ENCODE results near the gene NACA. TPM values are rescaled to one million over a fixed set of nuclear protein-coding genes. Genes with fewer than 3 reads are reported as not detected.
"Not testable (repeated sequence)": the region's sequence is repeated elsewhere in the genome, so short reads cannot be mapped to it uniquely, and the experiment has no call there.

Gene NACA
- total RNA-seq, 2 experiments from 2014 or later = 1,441 to 1,479 TPM

DNA sequence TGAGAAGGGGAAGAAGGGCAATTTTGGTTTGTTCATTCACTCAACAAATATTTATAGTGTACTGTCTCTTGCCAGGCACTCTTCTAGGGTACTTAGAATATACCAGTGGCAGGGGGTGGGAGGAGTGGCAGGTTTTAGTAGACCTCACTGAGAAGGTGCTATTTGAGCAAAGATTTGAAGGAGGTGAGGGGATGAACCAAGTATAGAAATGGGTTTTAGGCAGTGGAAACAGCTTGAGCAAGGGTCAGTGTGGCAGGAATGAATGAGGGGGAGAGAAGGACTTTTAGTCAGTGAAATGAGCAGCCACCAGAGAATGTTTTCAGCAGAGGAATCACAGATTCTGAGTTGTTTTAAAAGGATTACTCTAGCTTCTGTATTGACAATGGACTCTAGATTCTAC lies 24.8 kb upstream of the NACA start:
- Histone ChIP-seq H3K9me3 (ENCODE audit: control insufficient read depth in 1 of 2, insufficient read depth in 1 of 2, low read length in 2 of 2) (no peaks in the 10 kb centered on the region), H3K4me1 (ENCODE audit: insufficient read depth, low read length) (peaks cover 10% of the 10 kb centered on the region), H3K4me3 (ENCODE audit: low read length) (no peak overlapping the region), H3K36me3 (ENCODE audit: insufficient read depth, low read length) (peaks cover 34% of the 10 kb centered on the region), H3K27me3 (ENCODE audit: control insufficient read depth in 1 of 2, insufficient read depth in 2 of 2, low read length in 2 of 2) (no peaks in the 10 kb centered on the region), H3K27ac (ENCODE audit: low read depth in 1 of 2, low read length in 2 of 2) (no peak overlapping the region)
- H3K4me3 Mint-ChIP-seq = peak overlapping the region; percentile 76
- POLR2A ChIA-PET = no interaction called here
- ATAC-seq (ENCODE audit: poor library complexity) = no peak
- TF ChIP-seq, protein P1, sequence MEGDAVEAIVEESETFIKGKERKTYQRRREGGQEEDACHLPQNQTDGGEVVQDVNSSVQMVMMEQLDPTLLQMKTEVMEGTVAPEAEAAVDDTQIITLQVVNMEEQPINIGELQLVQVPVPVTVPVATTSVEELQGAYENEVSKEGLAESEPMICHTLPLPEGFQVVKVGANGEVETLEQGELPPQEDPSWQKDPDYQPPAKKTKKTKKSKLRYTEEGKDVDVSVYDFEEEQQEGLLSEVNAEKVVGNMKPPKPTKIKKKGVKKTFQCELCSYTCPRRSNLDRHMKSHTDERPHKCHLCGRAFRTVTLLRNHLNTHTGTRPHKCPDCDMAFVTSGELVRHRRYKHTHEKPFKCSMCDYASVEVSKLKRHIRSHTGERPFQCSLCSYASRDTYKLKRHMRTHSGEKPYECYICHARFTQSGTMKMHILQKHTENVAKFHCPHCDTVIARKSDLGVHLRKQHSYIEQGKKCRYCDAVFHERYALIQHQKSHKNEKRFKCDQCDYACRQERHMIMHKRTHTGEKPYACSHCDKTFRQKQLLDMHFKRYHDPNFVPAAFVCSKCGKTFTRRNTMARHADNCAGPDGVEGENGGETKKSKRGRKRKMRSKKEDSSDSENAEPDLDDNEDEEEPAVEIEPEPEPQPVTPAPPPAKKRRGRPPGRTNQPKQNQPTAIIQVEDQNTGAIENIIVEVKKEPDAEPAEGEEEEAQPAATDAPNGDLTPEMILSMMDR (IDR thresholded peaks at IDR 0.05) = no peak
- H3K27me3 Mint-ChIP-seq = no peaks in the 10 kb centered on the region
- no peaks in the 10 kb centered on the region for H3K9me3 Mint-ChIP-seq
- DNase-seq = no peak
- intact Hi-C loops (cut with DNase I, micrococcal nuclease) = loop anchor here (2.0 to 5.0 kb wide), 2 partner anchors 23 to 377 kb away; partner anchors contain the start of gene LRP1 (in 1 of the 2)
- H3K4me1 Mint-ChIP-seq (ENCODE audit: low read depth) = peaks cover 33% of the 10 kb centered on the region
- peak overlapping the region; percentile 27 for H3K27ac Mint-ChIP-seq
- CTCF ChIA-PET = no interaction called here
- H3K36me3 Mint-ChIP-seq (ENCODE audit: low read depth) = peaks cover 68% of the 10 kb centered on the region

DNA sequence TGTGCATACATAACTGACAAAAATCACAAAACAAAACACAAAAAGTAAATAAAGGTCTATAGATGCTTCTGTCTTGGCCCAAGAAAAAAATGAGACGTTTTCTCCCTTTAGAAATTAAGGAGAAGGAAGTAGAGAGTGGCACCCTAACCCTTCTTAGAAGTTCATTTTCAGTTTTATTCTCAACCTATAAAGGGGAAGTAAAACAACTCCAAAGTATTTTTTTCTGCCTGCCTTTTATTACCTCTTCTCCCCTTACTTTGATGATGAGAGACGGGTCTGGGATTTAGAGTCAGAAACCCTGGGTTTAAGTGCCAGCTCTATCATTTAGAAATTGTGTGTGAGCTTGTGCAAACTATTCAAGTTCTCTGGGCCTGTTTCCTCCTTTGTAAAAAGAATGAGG lies 24.3 kb upstream of the NACA start:
- Mint-ChIP-seq H3K27ac (no peak overlapping the region), H3K27me3 (no peaks in the 10 kb centered on the region), H3K9me3 (no peaks in the 10 kb centered on the region), H3K4me1 (ENCODE audit: low read depth) (peaks cover 33% of the 10 kb centered on the region), H3K36me3 (ENCODE audit: low read depth) (peaks cover 72% of the 10 kb centered on the region), H3K4me3 (no peak overlapping the region)
- H3K4me3 ChIP-seq (ENCODE audit: low read length) = no peak overlapping the region
- H3K36me3 ChIP-seq (ENCODE audit: insufficient read depth, low read length) = peaks cover 38% of the 10 kb centered on the region
- H3K27ac ChIP-seq (ENCODE audit: low read depth in 1 of 2, low read length in 2 of 2) = no peak overlapping the region
- ChIA-PET POLR2A (no interaction called here), CTCF (no interaction called here)
- TF ChIP-seq, protein P1 (IDR thresholded peaks at IDR 0.05) = no peak
- intact Hi-C loops (cut with DNase I, micrococcal nuclease) = loop anchor here in 1 of 2 experiments (2.0 kb wide), 1 partner anchor 23 kb away; no protein-coding TSS in a partner anchor
- no peaks in the 10 kb centered on the region for H3K27me3 ChIP-seq (ENCODE audit: control insufficient read depth in 1 of 2, insufficient read depth in 2 of 2, low read length in 2 of 2)
- ATAC-seq (ENCODE audit: poor library complexity) = no peak
- no peak for DNase-seq
- H3K4me1 ChIP-seq (ENCODE audit: insufficient read depth, low read length) = peaks cover 10% of the 10 kb centered on the region
- no peaks in the 10 kb centered on the region for H3K9me3 ChIP-seq (ENCODE audit: control insufficient read depth in 1 of 2, insufficient read depth in 1 of 2, low read length in 2 of 2)

DNA sequence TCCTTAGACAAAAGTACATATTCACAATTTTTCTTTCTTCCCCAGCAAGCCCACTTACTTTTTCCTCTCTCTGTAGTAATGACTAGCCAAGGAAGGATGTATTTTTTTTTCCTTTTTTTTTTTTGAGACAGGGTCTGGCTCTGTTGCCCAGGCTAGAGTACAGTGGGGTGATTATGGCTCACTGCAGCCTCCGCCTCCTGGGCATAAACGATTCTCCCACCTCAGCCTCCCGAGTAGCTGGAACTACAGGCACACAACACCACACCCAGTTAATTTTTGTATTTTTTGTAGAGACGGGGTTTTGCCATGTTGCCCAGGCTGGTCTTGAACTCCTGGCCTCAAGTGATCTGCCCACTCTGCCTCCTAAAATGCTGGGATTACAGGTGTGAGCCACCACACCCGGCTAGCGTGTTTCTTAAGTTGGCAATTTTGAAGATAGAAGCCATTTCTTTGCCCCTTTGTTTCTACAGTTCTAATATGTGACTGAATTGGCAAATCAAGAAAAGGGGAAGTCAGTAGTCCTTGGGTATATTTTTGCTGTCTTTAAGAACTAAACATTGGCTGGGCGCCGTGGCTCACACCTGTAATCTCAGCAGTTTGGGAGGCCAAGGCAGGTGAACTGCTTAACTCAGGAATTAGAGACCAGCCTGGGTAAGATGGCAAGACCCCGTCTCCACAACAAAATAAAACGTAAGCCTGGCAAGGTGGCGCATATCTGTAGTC lies 3.2 kb upstream of the NACA start:
- CTCF ChIA-PET = no interaction called here
- intact Hi-C loops (cut with DNase I, micrococcal nuclease) = loop anchor here in 1 of 2 experiments (10.0 kb wide), 2 partner anchors 53 to 903 kb away; partner anchors contain the start of gene DNAJC14
- Mint-ChIP-seq H3K27ac (no peak overlapping the region), H3K36me3 (ENCODE audit: low read depth) (peaks cover 68% of the 10 kb centered on the region), H3K4me3 (no peak overlapping the region), H3K4me1 (ENCODE audit: low read depth) (peaks cover 28% of the 10 kb centered on the region), H3K27me3 (no peaks in the 10 kb centered on the region), H3K9me3 (no peaks in the 10 kb centered on the region)
- peaks cover 25% of the 10 kb centered on the region for H3K36me3 ChIP-seq (ENCODE audit: insufficient read depth, low read length)
- POLR2A ChIA-PET = interaction anchor here (4.5 kb wide), 1 partner anchor 40 kb away, joined by 122 read pairs; the partner anchor contains the start of gene PTGES3
- no peaks in the 10 kb centered on the region for H3K27me3 ChIP-seq (ENCODE audit: control insufficient read depth in 1 of 2, insufficient read depth in 2 of 2, low read length in 2 of 2)
- TF ChIP-seq, protein P1 (IDR thresholded peaks at IDR 0.05) = no peak
- no peak overlapping the region for H3K4me3 ChIP-seq (ENCODE audit: low read length)
- no peaks in the 10 kb centered on the region for H3K9me3 ChIP-seq (ENCODE audit: control insufficient read depth in 1 of 2, insufficient read depth in 1 of 2, low read length in 2 of 2)
- no peak for DNase-seq
- ATAC-seq (ENCODE audit: poor library complexity) = no peak
- H3K4me1 ChIP-seq (ENCODE audit: insufficient read depth, low read length) = peaks cover 21% of the 10 kb centered on the region
- no peak overlapping the region for H3K27ac ChIP-seq (ENCODE audit: low read depth in 1 of 2, low read length in 2 of 2)

- CTCF ChIA-PET = interaction anchor here (0.8 to 2.1 kb wide), 7 partner anchors 16 to 98 kb away, joined by 3 to 9 read pairs (median 4); no protein-coding TSS in a partner anchor
Observed at GRCh38 chr12:56726196-56726675, 1.1 kb upstream of the NACA start.

More at GRCh38 chr12:56726196-56726675, 1.1 kb upstream of the NACA start:
- H3K36me3 ChIP-seq (ENCODE audit: insufficient read depth, low read length) = peaks cover 31% of the 10 kb centered on the region
- H3K9me3 ChIP-seq (ENCODE audit: control insufficient read depth in 1 of 2, insufficient read depth in 1 of 2, low read length in 2 of 2); ATAC-seq (ENCODE audit: poor library complexity); H3K27me3 ChIP-seq (ENCODE audit: control insufficient read depth in 1 of 2, insufficient read depth in 2 of 2, low read length in 2 of 2); H3K9me3 Mint-ChIP-seq; DNase-seq; H3K4me3 ChIP-seq (ENCODE audit: low read length); H3K27me3 Mint-ChIP-seq: not testable (repeated sequence)
- H3K4me1 ChIP-seq (ENCODE audit: insufficient read depth, low read length) = peaks cover 38% of the 10 kb centered on the region
- Mint-ChIP-seq H3K4me3 (peak overlapping the region; percentile 98), H3K27ac (peak overlapping the region; percentile 92), H3K4me1 (ENCODE audit: low read depth) (peaks cover 49% of the 10 kb centered on the region), H3K36me3 (ENCODE audit: low read depth) (peaks cover 73% of the 10 kb centered on the region)
- POLR2A ChIA-PET = interaction anchor here (0.6 to 4.5 kb wide), 16 partner anchors 8 to 505 kb away, joined by 3 to 122 read pairs (median 8); partner anchors contain the start of genes ATP5F1B, BAZ2A, GLS2 and NEMP1
- peak overlapping the region; percentile 86 to 91 for H3K27ac ChIP-seq (ENCODE audit: low read depth in 1 of 2, low read length in 2 of 2)
- intact Hi-C loops (cut with DNase I, micrococcal nuclease) = loop anchor here in 1 of 2 experiments (2.0 to 10.0 kb wide), 3 partner anchors 23 to 901 kb away; partner anchors contain the start of gene DNAJC14

Data from CD4-positive, alpha-beta T cell (primary cell).